GM18907 (cell line): ENCODE data around the gene PPP2R2B.
"Not testable (repeated sequence)": the region's sequence is repeated elsewhere in the genome, so short reads cannot be mapped to it uniquely, and the experiment has no call there.

Experiments
- ATAC-seq: cut with Tn5 transposase; IDR thresholded peaks from one replicate; pipeline ENCODE4 v1.9.1; 2021; ENCODE audit warnings: mild to moderate bottlenecking, moderate library complexity; ENCODE audit not compliant: unreplicated experiment

PPP2R2B gene

GRCh38 chr5:146751781-146752401 is 126.7 kb downstream of the PPP2R2B start:
- ATAC-seq, result peak; percentile 100

DNA sequence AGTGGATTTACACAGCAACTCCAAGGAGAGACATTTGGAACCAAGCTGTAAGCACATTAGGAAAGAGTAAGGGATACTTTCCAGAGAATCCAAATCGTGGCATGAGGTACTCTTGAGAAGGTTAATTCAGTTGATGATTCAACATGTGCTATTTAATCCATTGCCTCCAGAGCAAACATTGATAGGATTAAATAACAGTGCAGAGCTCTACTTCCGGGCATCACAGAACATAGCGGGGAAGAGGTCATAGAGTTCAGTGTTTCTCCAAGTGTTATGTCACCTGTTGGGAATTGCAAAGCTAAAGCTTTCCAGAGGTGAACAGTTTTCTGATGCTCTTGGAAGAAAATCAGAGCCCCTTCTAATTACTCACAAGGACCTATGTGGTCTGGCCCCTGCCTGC is 127.5 kb downstream of the PPP2R2B start:
- no peak for ATAC-seq

GRCh38 chr5:146748533-146748932 is 130.0 kb downstream of the PPP2R2B start:
- no peak for ATAC-seq

- no peak for ATAC-seq
Measured at GRCh38 chr5:146745931-146746577, 132.5 kb downstream of the PPP2R2B start.

DNA sequence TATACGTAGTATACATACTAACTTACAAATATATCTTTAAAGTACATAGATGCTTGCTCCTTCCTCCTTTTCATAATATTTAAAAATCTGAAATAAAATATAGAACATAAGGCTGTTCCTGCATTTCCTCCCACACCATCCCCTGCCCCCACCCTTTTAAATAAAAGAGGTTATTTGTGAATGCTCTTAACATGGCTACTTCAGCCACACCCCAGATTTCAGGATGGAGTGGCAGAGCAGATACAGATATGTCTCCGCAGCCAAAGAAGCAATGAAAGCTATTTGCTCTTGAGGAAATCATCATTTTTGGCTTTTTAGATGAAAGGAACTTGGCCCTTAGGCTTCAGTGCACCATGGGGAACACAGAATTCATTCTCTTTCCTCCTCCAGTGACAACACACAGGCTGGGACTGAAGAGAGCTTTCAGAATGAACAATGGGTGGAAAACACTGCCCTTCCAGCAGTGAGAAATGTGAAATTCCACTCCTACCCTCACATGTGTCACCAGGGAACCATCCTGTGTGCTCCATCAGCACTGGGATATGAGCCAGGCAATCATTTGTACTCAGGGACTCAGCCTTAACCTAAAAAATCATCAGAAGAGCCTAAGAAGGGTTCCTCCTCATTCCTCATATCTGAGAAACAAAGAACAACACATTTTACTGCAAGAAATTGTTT is 134.3 kb downstream of the PPP2R2B start:
- no peak for ATAC-seq

DNA sequence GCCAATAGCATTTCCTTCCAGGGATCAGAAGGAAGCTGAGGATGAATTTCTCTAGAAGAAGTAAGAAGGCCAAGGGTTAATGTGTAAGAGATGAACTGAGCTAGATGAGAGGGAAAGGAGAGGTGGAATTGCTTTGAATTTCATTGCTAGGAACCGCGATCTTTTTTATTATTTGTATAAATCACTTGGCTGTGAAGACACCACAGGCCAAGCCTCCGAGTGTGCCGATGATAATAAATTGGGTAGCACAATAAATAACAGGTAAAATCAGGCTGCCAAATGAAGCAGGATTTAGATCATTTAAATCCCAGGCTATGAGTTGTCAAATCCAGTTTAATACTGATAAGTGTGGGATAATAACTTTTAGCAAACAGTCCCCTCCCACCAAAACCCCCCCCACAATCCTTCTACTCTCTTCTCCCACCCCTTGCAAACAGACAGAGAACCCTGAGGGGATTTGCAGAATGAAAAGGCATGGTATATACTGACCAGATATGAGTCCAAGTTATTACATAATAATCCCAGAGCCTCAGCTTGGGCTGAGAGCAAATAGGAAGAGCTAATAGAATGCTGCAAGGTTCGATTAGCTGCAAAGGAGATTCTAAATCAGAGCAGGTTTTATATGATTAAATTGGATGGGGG is 143.5 kb downstream of the PPP2R2B start:
- no peak for ATAC-seq

GRCh38 chr5:146732962-146733361 is 145.6 kb downstream of the PPP2R2B start:
- ATAC-seq, result no peak

- ATAC-seq, result no peak
Measured at GRCh38 chr5:146731909-146732659, 146.5 kb downstream of the PPP2R2B start.

GRCh38 chr5:146728746-146729145 is 149.8 kb downstream of the PPP2R2B start:
- ATAC-seq, result not testable (repeated sequence)

- ATAC-seq, result no peak
Measured at GRCh38 chr5:146726891-146727290, 151.7 kb downstream of the PPP2R2B start.

- no peak for ATAC-seq
Measured at GRCh38 chr5:146726020-146726419, 152.5 kb downstream of the PPP2R2B start.

- no peak for ATAC-seq
Measured at GRCh38 chr5:146725025-146725424, 153.5 kb downstream of the PPP2R2B start.

- ATAC-seq, result no peak
Measured at GRCh38 chr5:146722361-146722779, 156.2 kb downstream of the PPP2R2B start.

GRCh38 chr5:146721073-146721815 is 157.3 kb downstream of the PPP2R2B start:
- no peak for ATAC-seq

- no peak for ATAC-seq
Measured at GRCh38 chr5:146720107-146720506, 158.4 kb downstream of the PPP2R2B start.

DNA sequence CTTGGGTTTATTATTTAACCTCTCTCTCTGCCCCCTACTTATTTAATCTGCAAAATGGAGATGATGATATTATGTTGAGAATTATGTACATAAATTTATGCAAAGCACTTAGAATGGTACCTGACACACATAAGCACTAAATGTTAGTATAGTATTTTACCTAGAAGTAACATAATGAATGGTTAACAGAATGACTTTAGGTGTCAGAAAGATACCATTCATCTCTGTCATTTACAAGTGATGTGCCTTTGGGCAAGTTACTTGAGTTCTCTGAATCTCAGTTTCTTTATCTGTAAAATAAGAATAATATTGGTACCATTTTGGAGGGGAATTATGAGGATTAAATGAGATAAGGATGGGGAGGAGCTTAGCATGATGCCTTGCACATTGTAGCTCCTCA is 159.4 kb downstream of the PPP2R2B start:
- no peak for ATAC-seq

DNA sequence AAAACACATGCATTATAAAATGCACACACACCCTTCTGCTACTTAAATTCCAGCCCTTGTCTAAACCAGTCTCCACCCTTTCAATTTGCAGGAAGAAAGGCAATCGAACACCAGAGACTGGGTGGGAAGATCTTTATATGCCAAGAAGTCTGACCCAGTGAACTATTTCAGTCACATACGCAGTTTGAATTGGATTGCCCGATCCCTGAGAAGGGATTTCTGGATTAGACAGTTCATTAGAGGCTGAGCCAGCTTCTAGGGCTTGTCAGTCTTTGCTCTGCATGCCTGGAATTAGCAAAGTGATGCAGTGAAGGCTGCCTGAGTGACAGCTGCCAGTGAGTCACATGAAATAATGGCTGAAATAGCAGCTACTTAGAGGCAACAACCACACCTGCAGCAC is 159.9 kb downstream of the PPP2R2B start:
- no peak for ATAC-seq

GRCh38 chr5:146717951-146718350 is 160.6 kb downstream of the PPP2R2B start:
- no peak for ATAC-seq

DNA sequence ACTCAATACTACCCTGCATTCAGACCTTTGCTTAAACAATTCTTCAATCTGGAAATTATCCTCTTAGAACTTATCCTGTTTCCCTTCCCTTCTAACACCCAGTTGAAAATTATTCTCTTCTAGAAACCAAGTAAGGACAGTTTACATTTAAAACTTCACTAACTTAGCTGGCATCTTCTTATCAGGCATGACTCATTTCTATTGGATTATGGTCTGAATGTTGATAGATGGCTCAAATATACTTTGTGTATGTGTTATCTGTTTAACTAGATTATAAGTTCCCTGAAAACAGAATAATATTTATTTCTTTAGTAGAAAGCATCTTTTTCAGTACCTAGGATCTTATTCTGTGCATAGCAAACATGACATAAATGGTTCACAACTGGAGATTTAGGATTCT is 161.9 kb downstream of the PPP2R2B start:
- ATAC-seq, result no peak

GRCh38 chr5:146710348-146710747 is 168.2 kb downstream of the PPP2R2B start:
- ATAC-seq, result no peak
